Transverse colon (tissue), 1 donor: ENCODE measurements around the gene ZNF783.

Source experiments
- EP300 ChIP-seq: sonication (generic); formaldehyde crosslinking; IDR thresholded peaks from one replicate; pipeline ENCODE4 v1.6.1; 2017; ENCODE audit warnings: antibody characterized with exemption, low read depth
- POLR2A ChIP-seq: fragments of 450-650 bp; IDR thresholded peaks from one replicate; pipeline ENCODE4 v1.6.1; 2016; ENCODE audit warnings: antibody characterized with exemption, mild to moderate bottlenecking, moderate library complexity

GRCh38 chr7:149252378-149252777 is 9.6 kb upstream of the ZNF783 start:
- TF ChIP-seq EP300 (no peak), POLR2A (no peak)
